ENCODE results near the gene ZDHHC11. TPM values are rescaled to one million over a fixed set of nuclear protein-coding genes. Genes with fewer than 3 reads are reported as not detected.
"Not testable (repeated sequence)": the region's sequence is repeated elsewhere in the genome, so short reads cannot be mapped to it uniquely, and the experiment has no call there.

Gene ZDHHC11
- total and polyA plus RNA-seq, 7 experiments from 2014 or later: 0.20 to 22.1 (median 8.8) TPM; not detected in 1

GRCh38 chr5:780571-780970, 70.2 kb downstream of the ZDHHC11 start:
- H3K27ac Mint-ChIP-seq; H3K36me3 Mint-ChIP-seq; CTCF ChIA-PET; H3K27me3 Mint-ChIP-seq; DNase-seq; H3K27me3 ChIP-seq (ENCODE audit: control insufficient read depth in 2 of 2, insufficient read depth in 2 of 2, low read length in 2 of 2); POLR2A ChIA-PET; H3K4me3 Mint-ChIP-seq; H3K4me1 ChIP-seq (ENCODE audit: control insufficient read depth in 2 of 2, insufficient read depth in 2 of 2, low read length in 2 of 2); ATAC-seq; H3K27ac ChIP-seq (ENCODE audit: low read depth, low read length); H3K4me3 ChIP-seq (ENCODE audit: low read length); H3K4me1 Mint-ChIP-seq; H3K9me3 Mint-ChIP-seq; H3K9me3 ChIP-seq (ENCODE audit: control insufficient read depth in 2 of 3, low read length in 3 of 3); H3K36me3 ChIP-seq (ENCODE audit: control insufficient read depth in 2 of 3, insufficient read depth in 3 of 3, low read length in 3 of 3): not testable (repeated sequence)
- intact Hi-C loops (cut with micrococcal nuclease): loop anchor here (5.0 to 10.0 kb wide), 2 partner anchors 327 to 1014 kb away; partner anchors contain the start of gene MRPL36 (in 1 of the 2)

- H3K27me3 ChIP-seq (ENCODE audit: control insufficient read depth in 2 of 2, insufficient read depth in 2 of 2, low read length in 2 of 2); intact Hi-C loops (cut with micrococcal nuclease): not testable (repeated sequence)
Measured at GRCh38 chr5:778967-779366, 71.8 kb downstream of the ZDHHC11 start.

GRCh38 chr5:778421-778820, 72.4 kb downstream of the ZDHHC11 start:
- H3K27ac Mint-ChIP-seq: not testable (repeated sequence)

More at GRCh38 chr5:778967-779366, 71.8 kb downstream of the ZDHHC11 start:
- H3K4me3 Mint-ChIP-seq; CTCF ChIA-PET; H3K27ac ChIP-seq (ENCODE audit: low read depth, low read length); DNase-seq; H3K4me1 Mint-ChIP-seq; H3K4me3 ChIP-seq (ENCODE audit: low read length); ATAC-seq; H3K27ac Mint-ChIP-seq; H3K27me3 Mint-ChIP-seq; H3K4me1 ChIP-seq (ENCODE audit: control insufficient read depth in 2 of 2, insufficient read depth in 2 of 2, low read length in 2 of 2); H3K36me3 Mint-ChIP-seq; H3K36me3 ChIP-seq (ENCODE audit: control insufficient read depth in 2 of 3, insufficient read depth in 3 of 3, low read length in 3 of 3); H3K9me3 Mint-ChIP-seq; POLR2A ChIA-PET; H3K9me3 ChIP-seq (ENCODE audit: control insufficient read depth in 2 of 3, low read length in 3 of 3): not testable (repeated sequence)

GRCh38 chr5:777756-778161, 73.0 kb downstream of the ZDHHC11 start:
- H3K9me3 Mint-ChIP-seq: no peaks in the 10 kb centered on the region
- no peaks in the 10 kb centered on the region for H3K36me3 ChIP-seq (ENCODE audit: control insufficient read depth in 2 of 3, insufficient read depth in 3 of 3, low read length in 3 of 3)
- POLR2A ChIA-PET: no interaction called here
- no peak overlapping the region for H3K27ac Mint-ChIP-seq
- no peaks in the 10 kb centered on the region for H3K27me3 ChIP-seq (ENCODE audit: control insufficient read depth in 2 of 2, insufficient read depth in 2 of 2, low read length in 2 of 2)
- no peak overlapping the region for H3K4me3 Mint-ChIP-seq
- CTCF ChIA-PET: no interaction called here
- peaks cover 0 to 4% (median 0%) of the 10 kb centered on the region in 5 donors for H3K27me3 Mint-ChIP-seq
- H3K4me3 ChIP-seq (ENCODE audit: low read length): no peak overlapping the region
- ATAC-seq (no peak), DNase-seq (no peak)
- H3K27ac ChIP-seq (ENCODE audit: low read depth, low read length): no peak overlapping the region
- no peaks in the 10 kb centered on the region for H3K4me1 ChIP-seq (ENCODE audit: control insufficient read depth in 2 of 2, insufficient read depth in 2 of 2, low read length in 2 of 2)
- no peaks in the 10 kb centered on the region for H3K9me3 ChIP-seq (ENCODE audit: control insufficient read depth in 2 of 3, low read length in 3 of 3)
- no peaks in the 10 kb centered on the region for H3K4me1 Mint-ChIP-seq
- intact Hi-C loops (cut with micrococcal nuclease): no loop called here
- no peaks in the 10 kb centered on the region for H3K36me3 Mint-ChIP-seq

More at GRCh38 chr5:778421-778820, 72.4 kb downstream of the ZDHHC11 start:
- H3K4me1 Mint-ChIP-seq; H3K4me1 ChIP-seq (ENCODE audit: control insufficient read depth in 2 of 2, insufficient read depth in 2 of 2, low read length in 2 of 2); H3K27me3 ChIP-seq (ENCODE audit: control insufficient read depth in 2 of 2, insufficient read depth in 2 of 2, low read length in 2 of 2); H3K4me3 ChIP-seq (ENCODE audit: low read length); H3K36me3 Mint-ChIP-seq; POLR2A ChIA-PET; ATAC-seq; H3K4me3 Mint-ChIP-seq; H3K27me3 Mint-ChIP-seq; H3K9me3 Mint-ChIP-seq; CTCF ChIA-PET; H3K9me3 ChIP-seq (ENCODE audit: control insufficient read depth in 2 of 3, low read length in 3 of 3); H3K27ac ChIP-seq (ENCODE audit: low read depth, low read length); H3K36me3 ChIP-seq (ENCODE audit: control insufficient read depth in 2 of 3, insufficient read depth in 3 of 3, low read length in 3 of 3); intact Hi-C loops (cut with micrococcal nuclease); DNase-seq: not testable (repeated sequence)

- Mint-ChIP-seq H3K27me3 (peaks cover 0 to 4% (median 0%) of the 10 kb centered on the region in 5 donors), H3K27ac (no peak overlapping the region), H3K4me1 (no peaks in the 10 kb centered on the region), H3K9me3 (no peaks in the 10 kb centered on the region), H3K36me3 (no peaks in the 10 kb centered on the region), H3K4me3 (no peak overlapping the region)
- no peaks in the 10 kb centered on the region for H3K4me1 ChIP-seq (ENCODE audit: control insufficient read depth in 2 of 2, insufficient read depth in 2 of 2, low read length in 2 of 2)
- H3K36me3 ChIP-seq (ENCODE audit: control insufficient read depth in 2 of 3, insufficient read depth in 3 of 3, low read length in 3 of 3): no peaks in the 10 kb centered on the region
- intact Hi-C loops (cut with micrococcal nuclease): no loop called here
- DNase-seq (no peak), ATAC-seq (no peak)
- no peak overlapping the region for H3K4me3 ChIP-seq (ENCODE audit: low read length)
- no peak overlapping the region for H3K27ac ChIP-seq (ENCODE audit: low read depth, low read length)
- no peaks in the 10 kb centered on the region for H3K9me3 ChIP-seq (ENCODE audit: control insufficient read depth in 2 of 3, low read length in 3 of 3)
- POLR2A ChIA-PET: no interaction called here
- CTCF ChIA-PET: no interaction called here
- H3K27me3 ChIP-seq (ENCODE audit: control insufficient read depth in 2 of 2, insufficient read depth in 2 of 2, low read length in 2 of 2): no peaks in the 10 kb centered on the region
Measured at GRCh38 chr5:776862-777711, 73.7 kb downstream of the ZDHHC11 start.

- Histone ChIP-seq H3K9me3 (ENCODE audit: control insufficient read depth in 2 of 3, low read length in 3 of 3) (no peaks in the 10 kb centered on the region), H3K27ac (ENCODE audit: low read depth, low read length) (no peak overlapping the region), H3K4me3 (ENCODE audit: low read length) (no peak overlapping the region), H3K36me3 (ENCODE audit: control insufficient read depth in 2 of 3, insufficient read depth in 3 of 3, low read length in 3 of 3) (no peaks in the 10 kb centered on the region), H3K4me1 (ENCODE audit: control insufficient read depth in 2 of 2, insufficient read depth in 2 of 2, low read length in 2 of 2) (no peaks in the 10 kb centered on the region), H3K27me3 (ENCODE audit: control insufficient read depth in 2 of 2, insufficient read depth in 2 of 2, low read length in 2 of 2) (no peaks in the 10 kb centered on the region)
- no peak overlapping the region for H3K4me3 Mint-ChIP-seq
- no peak overlapping the region for H3K27ac Mint-ChIP-seq
- ChIA-PET CTCF (no interaction called here), POLR2A (no interaction called here)
- peak in 1 of 9 donors; percentile 0 for DNase-seq
- intact Hi-C loops (cut with micrococcal nuclease): no loop called here
- peaks cover 0 to 4% (median 0%) of the 10 kb centered on the region in 5 donors for H3K27me3 Mint-ChIP-seq
- no peaks in the 10 kb centered on the region for H3K36me3 Mint-ChIP-seq
- no peak for ATAC-seq
- H3K9me3 Mint-ChIP-seq: no peaks in the 10 kb centered on the region
- H3K4me1 Mint-ChIP-seq: no peaks in the 10 kb centered on the region
Measured at GRCh38 chr5:775961-776861, 74.6 kb downstream of the ZDHHC11 start.
